Right lobe of liver (tissue), 4 donors: Measurements from ENCODE around the gene CARS1.
"Not testable (repeated sequence)": the region's sequence is repeated elsewhere in the genome, so short reads cannot be mapped to it uniquely, and the experiment has no call there.

Source experiments
- POLR2A ChIP-seq: fragments of 450-650 bp; IDR thresholded peaks from one replicate; pipeline ENCODE4 v1.6.1; 2017; ENCODE audit warnings: antibody characterized with exemption, mild to moderate bottlenecking
- TF ChIP-seq, protein P1 (sequence below), 4 donors: fragments of 200-600 bp in 3 of 4; fragments of 450-650 bp in 1 of 4; IDR thresholded peaks; one replicate each; pipeline versions ENCODE4 v1.5.1 to v1.8.0; 2016 to 2022; ENCODE audit warnings: antibody characterized with exemption in 4 of 4, mild to moderate bottlenecking in 2 of 4
- donor health status: DM: no; HTN: no; CAD: no.
- donor health status: DM: no; HTN: no; CAD: no.
- donor health status: DM: no; HTN: yes; CAD: no.

DNA sequence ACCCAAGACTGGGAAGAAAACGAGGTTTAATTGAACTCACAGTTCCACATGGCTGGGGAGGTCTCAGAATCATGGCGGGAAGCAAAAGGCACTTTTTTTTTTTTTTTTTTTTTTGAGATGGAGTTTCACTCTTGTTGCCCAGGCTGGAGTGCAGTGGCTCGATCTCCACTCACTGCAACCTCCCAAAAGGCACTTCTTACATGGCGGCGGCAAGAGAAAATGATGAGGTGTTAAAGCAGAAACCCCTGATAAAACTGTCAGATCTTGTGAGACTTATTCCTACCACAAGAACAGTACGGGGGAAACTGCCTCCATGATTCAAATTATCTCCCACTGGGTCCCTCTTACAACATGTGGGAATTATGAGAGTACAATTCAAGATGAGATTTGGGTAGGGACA, 7.5 kb upstream of the CARS1 start:
- TF ChIP-seq, protein P1, sequence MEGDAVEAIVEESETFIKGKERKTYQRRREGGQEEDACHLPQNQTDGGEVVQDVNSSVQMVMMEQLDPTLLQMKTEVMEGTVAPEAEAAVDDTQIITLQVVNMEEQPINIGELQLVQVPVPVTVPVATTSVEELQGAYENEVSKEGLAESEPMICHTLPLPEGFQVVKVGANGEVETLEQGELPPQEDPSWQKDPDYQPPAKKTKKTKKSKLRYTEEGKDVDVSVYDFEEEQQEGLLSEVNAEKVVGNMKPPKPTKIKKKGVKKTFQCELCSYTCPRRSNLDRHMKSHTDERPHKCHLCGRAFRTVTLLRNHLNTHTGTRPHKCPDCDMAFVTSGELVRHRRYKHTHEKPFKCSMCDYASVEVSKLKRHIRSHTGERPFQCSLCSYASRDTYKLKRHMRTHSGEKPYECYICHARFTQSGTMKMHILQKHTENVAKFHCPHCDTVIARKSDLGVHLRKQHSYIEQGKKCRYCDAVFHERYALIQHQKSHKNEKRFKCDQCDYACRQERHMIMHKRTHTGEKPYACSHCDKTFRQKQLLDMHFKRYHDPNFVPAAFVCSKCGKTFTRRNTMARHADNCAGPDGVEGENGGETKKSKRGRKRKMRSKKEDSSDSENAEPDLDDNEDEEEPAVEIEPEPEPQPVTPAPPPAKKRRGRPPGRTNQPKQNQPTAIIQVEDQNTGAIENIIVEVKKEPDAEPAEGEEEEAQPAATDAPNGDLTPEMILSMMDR (IDR thresholded peaks at IDR 0.05), result not testable (repeated sequence)
- not testable (repeated sequence) for TF ChIP-seq POLR2A
